ENCODE measurements around the gene PPM1E. TPM values are rescaled to one million over a fixed set of nuclear protein-coding genes. Genes with fewer than 3 reads are reported as not detected.
"Not testable (repeated sequence)": the region's sequence is repeated elsewhere in the genome, so short reads cannot be mapped to it uniquely, and the experiment has no call there.

The PPM1E gene
- total RNA-seq, 2 donors from 2014 or later = 0.08 to 0.17 TPM

- H3K27ac Mint-ChIP-seq; H3K9me3 Mint-ChIP-seq; H3K36me3 Mint-ChIP-seq (ENCODE audit: low read depth); ATAC-seq (replicated peaks); H3K4me1 Mint-ChIP-seq; H3K27me3 Mint-ChIP-seq; H3K4me3 Mint-ChIP-seq: not testable (repeated sequence)
Observed at GRCh38 chr17:58794508-58794907, 38.9 kb downstream of the PPM1E start.

DNA sequence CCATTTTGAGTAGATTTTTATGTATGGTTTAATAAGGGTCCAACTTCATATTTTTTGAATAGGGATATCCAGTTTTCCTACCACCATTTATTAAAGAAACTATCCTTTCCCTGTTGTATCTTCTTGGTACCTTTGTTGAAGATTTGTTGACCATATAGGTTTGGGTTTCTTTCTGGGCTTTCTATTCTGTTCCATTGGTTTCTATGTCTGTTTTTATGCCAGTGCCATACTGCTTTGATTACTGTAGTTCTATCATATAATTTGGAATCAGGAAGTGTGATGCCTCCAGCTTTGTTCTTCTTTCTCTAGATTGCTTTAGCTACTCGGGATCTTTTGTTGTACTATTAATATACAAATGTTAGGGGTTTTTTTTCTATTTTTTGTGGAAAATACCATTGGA is 46.5 kb downstream of the PPM1E start:
- Mint-ChIP-seq H3K9me3 (no peaks in the 10 kb centered on the region), H3K4me3 (no peak overlapping the region), H3K27ac (no peak overlapping the region), H3K27me3 (peaks cover 28% of the 10 kb centered on the region), H3K36me3 (ENCODE audit: low read depth) (no peaks in the 10 kb centered on the region), H3K4me1 (no peaks in the 10 kb centered on the region)
- ATAC-seq (replicated peaks) = no peak

- no peaks in the 10 kb centered on the region for H3K36me3 Mint-ChIP-seq (ENCODE audit: low read depth)
- no peak overlapping the region for H3K4me3 Mint-ChIP-seq
- no peak for ATAC-seq (replicated peaks)
- H3K4me1 Mint-ChIP-seq = no peaks in the 10 kb centered on the region
- peaks cover 43% of the 10 kb centered on the region for H3K27me3 Mint-ChIP-seq
- H3K27ac Mint-ChIP-seq = no peak overlapping the region
- no peaks in the 10 kb centered on the region for H3K9me3 Mint-ChIP-seq
Observed at GRCh38 chr17:58806046-58806445, 50.4 kb downstream of the PPM1E start.

DNA sequence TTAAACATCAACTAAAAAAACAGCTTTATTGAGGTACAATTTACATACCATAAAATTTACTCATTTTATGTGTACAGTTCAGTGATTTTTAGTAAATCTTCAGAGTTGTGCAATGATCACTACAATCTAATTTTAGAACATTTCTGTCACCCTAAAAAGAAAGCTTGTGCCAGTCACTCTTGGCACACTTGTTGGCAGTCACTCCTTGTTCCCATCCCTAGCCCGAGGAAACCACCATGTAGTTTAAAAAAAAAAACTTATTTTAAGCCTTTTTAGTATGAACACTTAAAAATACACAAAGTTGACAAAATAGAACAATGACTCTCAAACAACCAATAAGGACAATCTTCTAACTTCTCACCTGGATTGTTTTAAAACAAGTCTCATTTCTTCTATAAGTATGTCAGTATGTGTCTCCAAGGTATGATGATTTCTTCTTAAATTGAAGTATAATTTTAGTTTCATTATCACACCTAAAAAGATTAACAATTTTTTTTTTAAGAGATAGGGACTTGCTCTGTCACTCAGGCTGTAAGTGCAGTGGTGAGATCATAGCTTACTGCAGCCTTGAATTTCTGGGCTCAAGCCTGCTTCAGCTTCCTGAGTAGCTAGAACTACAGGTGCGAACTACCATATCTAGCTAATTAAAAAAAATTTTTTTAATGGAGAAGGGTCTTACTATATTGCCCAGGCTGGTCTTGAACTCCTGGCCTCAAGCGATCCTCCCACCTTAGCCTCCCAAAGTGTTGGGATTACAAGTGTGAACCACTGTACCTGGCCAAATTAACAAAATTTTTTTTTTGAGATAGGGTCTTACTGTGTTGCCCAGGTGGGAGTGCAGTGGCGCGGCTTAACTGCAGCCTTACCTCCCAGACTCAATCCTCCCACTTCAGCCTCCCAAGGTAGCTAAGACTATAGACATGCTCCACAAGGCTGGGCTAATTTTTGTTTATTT is 53.2 kb downstream of the PPM1E start:
- Mint-ChIP-seq H3K9me3 (no peaks in the 10 kb centered on the region), H3K4me1 (no peaks in the 10 kb centered on the region), H3K36me3 (ENCODE audit: low read depth) (no peaks in the 10 kb centered on the region), H3K27ac (no peak overlapping the region), H3K4me3 (no peak overlapping the region), H3K27me3 (peaks cover 34% of the 10 kb centered on the region)
- ATAC-seq (replicated peaks) = no peak

DNA sequence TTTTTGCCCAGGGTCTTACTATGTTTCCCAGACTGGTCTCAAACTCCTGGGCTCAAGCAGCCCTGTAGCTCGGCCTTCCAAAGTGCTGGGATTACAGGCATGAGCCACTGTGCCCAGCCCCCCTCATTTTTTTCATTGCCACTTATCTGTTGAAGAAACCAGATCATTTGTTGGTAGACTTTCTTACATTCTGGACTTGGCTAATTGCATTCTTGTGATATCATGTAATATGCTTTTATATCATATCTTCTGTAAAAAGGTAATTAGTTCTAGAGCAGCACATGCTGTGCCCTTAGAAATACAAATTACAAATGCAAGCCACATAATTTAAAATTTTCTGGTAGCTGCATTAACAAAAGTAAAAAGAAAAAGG is 53.9 kb downstream of the PPM1E start:
- ATAC-seq (replicated peaks) = no peak

GRCh38 chr17:58811290-58811689 is 55.6 kb downstream of the PPM1E start:
- no peaks in the 10 kb centered on the region for H3K36me3 Mint-ChIP-seq (ENCODE audit: low read depth)
- no peaks in the 10 kb centered on the region for H3K4me1 Mint-ChIP-seq
- no peak for ATAC-seq (replicated peaks)
- no peaks in the 10 kb centered on the region for H3K9me3 Mint-ChIP-seq
- peaks cover 29% of the 10 kb centered on the region for H3K27me3 Mint-ChIP-seq
- H3K27ac Mint-ChIP-seq = no peak overlapping the region
- no peak overlapping the region for H3K4me3 Mint-ChIP-seq

More for the DNA sequence above, 53.9 kb downstream of the PPM1E start:
- Mint-ChIP-seq H3K27ac (no peak overlapping the region), H3K36me3 (ENCODE audit: low read depth) (no peaks in the 10 kb centered on the region), H3K4me1 (no peaks in the 10 kb centered on the region), H3K27me3 (peaks cover 37% of the 10 kb centered on the region), H3K9me3 (no peaks in the 10 kb centered on the region), H3K4me3 (no peak overlapping the region)

GRCh38 chr17:58813712-58814111 is 58.1 kb downstream of the PPM1E start:
- H3K4me1 Mint-ChIP-seq = no peaks in the 10 kb centered on the region
- H3K36me3 Mint-ChIP-seq (ENCODE audit: low read depth) = no peaks in the 10 kb centered on the region
- ATAC-seq (replicated peaks) = no peak
- peaks cover 15% of the 10 kb centered on the region for H3K27me3 Mint-ChIP-seq
- no peak overlapping the region for H3K4me3 Mint-ChIP-seq
- H3K27ac Mint-ChIP-seq = no peak overlapping the region
- no peaks in the 10 kb centered on the region for H3K9me3 Mint-ChIP-seq

DNA sequence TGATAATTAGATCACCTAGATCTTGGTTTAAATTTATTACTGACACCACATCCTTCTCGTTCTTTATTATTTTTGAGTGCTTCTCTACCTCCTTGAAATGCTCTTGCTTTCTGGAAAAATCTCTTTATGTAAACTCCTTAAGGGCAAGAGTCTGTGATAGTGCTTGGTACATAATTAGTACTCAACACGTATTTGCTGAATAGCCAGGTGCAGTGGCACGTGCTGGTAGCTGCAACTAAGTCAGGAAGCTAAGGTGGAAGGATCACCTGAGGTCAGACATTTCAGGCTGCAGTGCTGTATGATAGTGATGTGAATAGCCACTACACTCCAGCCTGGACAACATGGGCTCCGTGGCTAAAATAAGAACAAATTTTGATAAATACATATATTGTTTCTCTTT is 63.0 kb downstream of the PPM1E start:
- Mint-ChIP-seq H3K27me3 (peaks cover 20% of the 10 kb centered on the region), H3K9me3 (no peaks in the 10 kb centered on the region), H3K36me3 (ENCODE audit: low read depth) (no peaks in the 10 kb centered on the region)

DNA sequence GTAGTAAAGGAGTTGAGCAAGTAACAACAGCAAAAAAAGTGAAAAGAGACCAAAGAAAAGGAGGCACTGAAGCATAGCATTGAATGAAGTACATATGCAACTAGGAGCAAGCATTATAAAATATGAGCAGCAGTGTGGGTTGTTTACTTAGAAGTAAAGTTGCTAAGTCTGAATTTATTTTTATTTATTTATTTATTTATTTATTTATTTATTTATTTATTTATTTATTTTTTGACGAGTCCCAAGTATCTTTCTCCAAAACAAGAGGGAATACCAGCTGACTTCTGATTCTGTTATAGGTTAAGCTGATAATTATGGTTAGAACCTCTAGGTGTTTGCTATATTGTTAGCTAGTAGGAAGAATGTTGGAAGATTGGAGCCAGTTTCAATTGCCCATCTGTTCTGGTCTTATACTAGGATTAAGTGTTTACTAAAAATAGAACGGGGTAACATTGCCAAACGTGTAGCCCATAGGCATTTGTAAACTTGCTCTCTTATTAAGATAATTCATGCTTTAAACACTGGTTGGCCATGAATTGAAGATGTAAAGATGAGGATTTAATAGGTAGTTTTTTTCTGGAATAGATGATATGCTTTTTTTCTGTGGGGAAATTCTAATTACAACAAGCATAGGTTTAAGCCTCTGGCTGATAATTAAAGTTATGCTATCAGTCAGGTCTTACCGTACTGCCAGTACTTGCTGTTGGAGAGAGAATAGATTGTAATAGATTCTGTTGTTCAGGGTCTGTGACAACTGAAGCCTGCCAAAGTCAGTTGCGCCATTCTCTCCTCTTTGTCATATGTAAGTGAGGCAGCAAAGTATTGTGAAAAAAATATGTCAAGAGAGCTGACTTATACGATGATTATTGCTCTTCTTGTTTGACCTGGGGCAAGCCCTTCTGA is 66.7 kb downstream of the PPM1E start:
- no peak for ATAC-seq (replicated peaks)
- Mint-ChIP-seq H3K4me1 (no peaks in the 10 kb centered on the region), H3K27ac (no peak overlapping the region), H3K9me3 (no peaks in the 10 kb centered on the region), H3K36me3 (ENCODE audit: low read depth) (no peaks in the 10 kb centered on the region), H3K27me3 (peaks cover 16% of the 10 kb centered on the region), H3K4me3 (no peak overlapping the region)

More for the DNA sequence above, 63.0 kb downstream of the PPM1E start:
- Mint-ChIP-seq H3K4me3 (no peak overlapping the region), H3K4me1 (no peaks in the 10 kb centered on the region), H3K27ac (no peak overlapping the region)
- ATAC-seq (replicated peaks) = no peak

GRCh38 chr17:58823051-58823525 is 67.4 kb downstream of the PPM1E start:
- no peaks in the 10 kb centered on the region for H3K36me3 Mint-ChIP-seq (ENCODE audit: low read depth)
- no peaks in the 10 kb centered on the region for H3K4me1 Mint-ChIP-seq

DNA sequence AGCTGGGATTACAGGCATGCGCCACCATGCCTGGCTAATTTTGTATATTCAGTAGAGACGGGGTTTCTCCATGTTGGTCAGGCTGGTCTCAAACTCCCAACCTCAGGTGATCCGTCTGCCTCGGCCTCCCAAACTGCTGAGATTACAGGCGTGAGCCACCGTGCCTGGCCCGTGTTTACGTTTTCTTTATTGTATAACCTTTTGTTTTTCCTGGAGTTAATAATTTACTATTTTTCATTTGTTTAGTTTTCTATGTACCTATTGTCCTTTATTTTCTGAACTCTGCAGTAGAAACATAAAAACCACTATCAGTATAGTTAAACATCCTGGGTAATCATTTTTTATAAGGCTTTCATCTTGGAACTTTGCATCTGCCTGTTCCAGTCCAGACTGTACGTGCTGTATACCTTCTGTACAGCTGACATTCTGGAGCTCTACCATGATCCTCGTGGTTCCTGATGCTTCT is 73.6 kb downstream of the PPM1E start:
- H3K27me3 Mint-ChIP-seq = peaks cover 15% of the 10 kb centered on the region
- no peak overlapping the region for H3K4me3 Mint-ChIP-seq
- H3K9me3 Mint-ChIP-seq = no peaks in the 10 kb centered on the region
- H3K4me1 Mint-ChIP-seq = no peaks in the 10 kb centered on the region
- H3K27ac Mint-ChIP-seq = no peak overlapping the region
- no peak for ATAC-seq (replicated peaks)
- no peaks in the 10 kb centered on the region for H3K36me3 Mint-ChIP-seq (ENCODE audit: low read depth)

More at GRCh38 chr17:58823051-58823525, 67.4 kb downstream of the PPM1E start:
- peaks cover 16% of the 10 kb centered on the region for H3K27me3 Mint-ChIP-seq
- no peak overlapping the region for H3K4me3 Mint-ChIP-seq
- no peak for ATAC-seq (replicated peaks)
- H3K27ac Mint-ChIP-seq = no peak overlapping the region
- no peaks in the 10 kb centered on the region for H3K9me3 Mint-ChIP-seq

DNA sequence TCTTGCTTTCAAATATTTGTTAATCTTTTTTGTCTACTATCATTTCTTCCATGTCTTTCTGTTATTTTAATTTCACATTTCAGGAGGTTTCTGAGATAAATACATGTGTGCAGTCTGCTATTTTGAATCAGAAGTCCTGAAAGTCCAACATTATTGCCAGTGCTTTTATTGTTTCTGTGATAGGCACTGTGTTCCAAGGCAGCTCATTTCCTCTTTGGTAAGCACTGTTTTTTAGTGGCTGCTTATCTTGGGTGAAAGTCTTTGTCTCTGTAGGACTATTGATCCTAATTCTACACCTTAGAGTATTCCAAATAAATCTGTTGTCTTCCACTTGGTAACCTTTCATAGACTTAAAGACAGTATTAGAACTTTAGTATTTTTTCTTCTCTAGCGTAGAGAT is 76.1 kb downstream of the PPM1E start:
- Mint-ChIP-seq H3K4me1 (no peaks in the 10 kb centered on the region), H3K36me3 (ENCODE audit: low read depth) (no peaks in the 10 kb centered on the region), H3K9me3 (no peaks in the 10 kb centered on the region), H3K4me3 (no peak overlapping the region), H3K27me3 (peaks cover 21% of the 10 kb centered on the region), H3K27ac (no peak overlapping the region)
- no peak for ATAC-seq (replicated peaks)

DNA sequence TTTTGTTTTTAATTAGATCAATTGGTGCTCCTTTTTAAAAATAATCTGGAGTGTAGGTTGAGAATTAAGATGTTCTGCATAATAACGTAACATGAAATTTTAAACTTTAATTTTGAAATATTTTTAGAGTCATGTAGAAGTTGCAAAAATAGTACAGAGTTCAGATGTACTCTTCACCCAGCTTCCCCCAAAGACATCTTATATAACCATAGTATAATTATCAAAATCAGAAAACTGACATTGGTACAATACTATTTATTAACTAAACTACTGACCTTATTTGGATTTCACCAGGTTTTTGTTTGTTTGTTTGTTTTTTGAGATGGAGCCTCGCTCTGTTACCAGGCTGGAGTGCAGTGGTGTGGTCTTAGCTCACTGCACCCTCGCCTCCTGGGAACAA is 76.9 kb downstream of the PPM1E start:
- Mint-ChIP-seq H3K9me3 (no peaks in the 10 kb centered on the region), H3K4me3 (no peak overlapping the region), H3K27ac (no peak overlapping the region)

GRCh38 chr17:58837699-58838098 is 82.0 kb downstream of the PPM1E start:
- Mint-ChIP-seq H3K36me3 (ENCODE audit: low read depth) (no peaks in the 10 kb centered on the region), H3K4me3 (no peak overlapping the region), H3K4me1 (no peaks in the 10 kb centered on the region), H3K27ac (no peak overlapping the region), H3K9me3 (no peaks in the 10 kb centered on the region), H3K27me3 (peaks cover 21% of the 10 kb centered on the region)
- no peak for ATAC-seq (replicated peaks)

More for the DNA sequence above, 76.9 kb downstream of the PPM1E start:
- H3K4me1 Mint-ChIP-seq = no peaks in the 10 kb centered on the region
- H3K36me3 Mint-ChIP-seq (ENCODE audit: low read depth) = no peaks in the 10 kb centered on the region
- peaks cover 21% of the 10 kb centered on the region for H3K27me3 Mint-ChIP-seq
- ATAC-seq (replicated peaks) = no peak
